ENCODE measurements around the gene ASAP3.

The ASAP3 gene

DNA sequence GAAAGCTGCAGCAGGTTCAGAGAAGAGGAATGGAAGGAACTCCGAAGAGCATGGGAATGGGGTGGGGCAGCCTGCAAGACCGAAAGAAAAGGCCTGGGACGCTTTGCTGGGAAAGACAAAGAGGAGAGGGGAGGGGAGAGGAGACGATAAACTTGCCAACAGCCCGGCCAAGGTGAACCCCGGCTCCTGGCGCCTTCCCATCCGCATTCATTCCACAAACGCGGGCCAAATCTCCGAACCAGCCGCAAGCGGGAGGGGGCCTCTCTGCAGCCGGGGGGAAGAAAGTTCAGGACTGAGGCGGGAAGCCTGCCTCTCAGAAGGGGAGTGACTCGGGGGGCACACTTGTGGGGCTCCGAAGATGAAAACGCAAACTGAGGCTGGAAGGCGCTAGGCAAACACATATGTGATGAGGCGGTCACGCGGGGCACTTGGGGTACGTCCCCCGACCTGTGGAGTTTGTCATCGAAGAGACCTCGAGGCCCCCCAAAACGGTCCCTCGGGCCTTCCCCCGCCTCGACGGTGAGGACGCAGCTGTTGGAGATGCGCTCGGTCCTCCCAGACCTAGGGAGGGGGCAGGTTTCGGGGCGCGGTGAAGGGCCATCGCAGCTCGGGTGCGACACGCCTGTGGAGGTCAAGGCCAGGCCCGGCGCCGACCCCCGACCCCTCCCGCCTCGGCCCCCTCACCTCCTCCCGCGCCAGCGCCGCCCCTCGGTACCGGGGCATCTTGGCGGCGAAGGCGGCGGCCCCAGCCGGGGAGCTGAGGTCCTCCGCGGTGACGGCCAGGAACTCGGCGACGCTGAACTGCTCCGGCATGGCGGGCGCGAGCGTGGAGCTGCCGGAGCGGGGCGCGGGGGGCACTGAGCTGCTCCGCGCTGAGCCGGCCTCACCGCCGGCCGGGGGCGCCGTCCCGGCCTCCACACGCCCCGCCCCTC is at the start of gene ASAP3:
Gene ASAP3, minus strand, starts transcription at position 859 of the 932 bp plus-strand sequence. Its CDS starts 46 bp downstream, at position 813.
- DNase-seq (ENCODE audit: low read depth in 2 of 3, low spot score in 2 of 3), result no peak

DNA sequence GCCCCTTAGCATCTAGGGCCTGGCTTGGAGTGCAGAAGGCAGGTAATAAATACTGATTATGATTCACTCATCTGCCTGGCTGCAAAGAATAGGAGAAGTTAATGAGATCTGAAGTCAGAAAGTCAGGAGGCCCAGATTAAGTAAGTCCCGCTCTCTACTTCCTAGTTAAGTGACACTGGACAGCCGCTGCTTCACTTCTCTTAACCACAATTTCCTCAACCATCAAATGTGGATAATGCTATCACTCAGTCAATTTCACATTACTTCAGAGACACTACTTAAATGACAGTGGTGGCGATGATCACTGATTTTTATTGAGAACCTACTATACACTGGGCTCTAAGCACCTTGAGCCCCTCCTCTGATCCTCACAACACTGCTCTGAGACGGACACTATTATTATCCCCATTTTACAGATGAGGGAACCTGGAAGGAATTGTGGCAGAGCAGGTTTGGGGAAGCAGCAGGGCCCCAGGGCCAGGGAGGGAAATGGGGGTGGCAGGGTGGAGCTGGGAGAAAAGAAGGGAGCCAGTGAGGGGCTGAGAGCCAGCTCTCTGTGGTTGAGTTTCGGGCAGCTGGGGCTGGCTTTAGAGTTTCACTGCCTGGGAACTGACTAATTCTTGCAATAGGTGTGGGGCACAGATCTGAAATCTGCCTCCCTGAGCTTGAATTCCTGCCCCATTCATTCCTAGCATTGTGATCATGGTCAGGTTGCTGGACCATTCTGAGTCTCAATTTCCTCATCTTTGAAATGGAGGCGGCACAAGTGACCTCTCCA is 49.5 kb upstream of the ASAP3 start:
- no peak for DNase-seq (ENCODE audit: low read depth in 2 of 3, low spot score in 2 of 3)

DNA sequence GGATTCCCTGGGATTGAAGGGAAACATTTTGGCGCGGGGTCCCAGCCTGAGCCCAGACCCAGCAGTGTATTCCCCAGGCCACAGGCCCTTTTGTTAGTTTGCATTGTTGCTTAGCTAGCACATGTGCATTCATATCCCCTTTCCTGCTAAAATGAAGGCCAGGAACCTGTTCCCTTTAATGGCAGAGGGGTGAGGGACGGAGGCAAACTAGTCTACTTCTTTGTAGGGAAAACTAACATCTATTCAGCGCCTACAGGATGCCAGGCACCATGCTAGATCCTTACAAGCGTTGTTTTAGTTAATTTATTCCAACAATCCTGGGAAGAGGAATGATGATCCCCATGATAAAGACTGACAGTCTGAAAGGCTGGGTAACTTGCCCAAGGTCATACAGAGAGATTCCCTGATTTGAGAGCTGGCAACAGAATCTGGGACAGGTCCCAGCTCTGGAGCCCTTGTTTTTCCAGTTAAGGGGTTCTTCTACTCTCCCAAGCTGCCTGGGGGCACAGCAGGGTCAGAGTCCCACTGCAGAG is 47.6 kb upstream of the ASAP3 start:
- no peak for DNase-seq (ENCODE audit: low read depth in 2 of 3, low spot score in 2 of 3)

DNA sequence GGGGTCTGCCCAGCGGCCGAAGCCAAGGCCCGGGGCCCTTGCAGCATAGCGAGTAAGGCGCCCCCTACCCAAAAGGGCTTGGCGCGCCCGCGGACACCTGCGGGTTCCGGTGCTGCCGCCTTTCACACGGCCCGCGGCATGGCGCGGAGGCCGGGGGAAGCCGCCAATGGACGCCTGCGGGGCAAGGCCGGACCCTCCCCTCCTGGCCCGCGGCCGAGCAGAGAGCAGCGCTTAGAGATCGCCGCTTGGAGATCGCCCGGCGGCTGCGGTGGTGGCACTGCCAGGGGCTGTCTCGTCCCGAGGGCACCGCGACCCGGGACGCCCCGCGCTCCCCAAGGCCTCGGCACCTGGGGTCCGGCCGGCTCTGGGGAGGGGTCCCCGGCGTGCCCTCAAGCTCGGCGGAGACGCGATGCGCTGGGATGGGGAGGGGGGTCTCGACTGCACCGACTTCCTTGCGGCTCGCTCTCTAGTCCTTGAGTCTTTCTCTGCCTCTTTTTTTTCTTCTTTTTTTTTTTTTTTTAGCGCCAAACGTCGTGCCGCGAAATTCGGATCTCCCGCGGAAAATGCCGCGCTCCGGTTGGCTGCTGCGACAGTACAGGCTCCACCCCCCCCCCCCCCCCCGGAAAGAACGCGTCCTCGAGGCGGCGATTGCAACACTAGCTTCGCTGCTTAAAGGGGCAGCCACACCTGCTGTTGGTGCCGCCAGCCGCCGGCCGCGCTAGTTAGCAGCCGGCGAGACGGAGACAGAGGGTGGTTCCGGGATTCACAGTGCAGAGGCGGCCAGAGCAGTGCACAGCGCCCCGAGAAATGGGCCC is 47.0 kb upstream of the ASAP3 start, which contains the start of gene E2F2:
Gene E2F2, minus strand, starts transcription at position 487 of the 815 bp plus-strand sequence. Its CDS starts 440 bp downstream, at position 47.
- DNase-seq (ENCODE audit: low read depth in 2 of 3, low spot score in 2 of 3), result peak in 2 of 3 experiments; percentile 61 to 63

DNA sequence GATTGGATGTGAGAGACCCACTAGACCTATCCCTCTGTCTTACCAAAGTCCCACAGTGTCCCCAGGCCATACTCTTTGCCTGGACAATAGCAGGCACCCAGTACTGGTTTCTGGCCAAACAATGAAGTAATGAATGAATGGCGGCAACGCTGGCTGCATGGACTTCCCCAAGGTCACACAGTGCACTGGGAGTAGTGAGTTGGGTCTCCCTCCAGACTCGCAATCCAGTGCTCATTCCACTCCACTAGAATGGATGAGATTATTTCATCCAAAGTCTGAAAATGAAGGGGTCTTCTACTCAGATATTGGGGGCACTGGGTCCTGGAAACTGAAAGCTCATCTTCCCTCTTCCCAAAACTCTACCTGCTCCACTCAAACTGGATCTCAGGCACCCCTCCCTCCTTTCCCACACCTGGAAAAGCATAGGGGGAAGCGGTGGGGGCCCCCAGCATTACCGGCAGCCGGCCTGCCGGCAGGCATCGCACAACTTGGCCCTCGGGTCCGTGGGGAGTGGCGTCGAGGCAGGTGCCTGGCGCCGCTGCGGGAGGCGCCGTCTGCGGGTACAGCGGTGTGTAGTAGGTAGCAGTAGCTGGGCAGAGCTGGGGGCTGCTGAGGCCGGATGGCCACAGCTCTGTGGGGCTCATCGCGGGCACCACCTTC is 46.2 kb upstream of the ASAP3 start:
- DNase-seq (ENCODE audit: low read depth in 2 of 3, low spot score in 2 of 3), result no peak

DNA sequence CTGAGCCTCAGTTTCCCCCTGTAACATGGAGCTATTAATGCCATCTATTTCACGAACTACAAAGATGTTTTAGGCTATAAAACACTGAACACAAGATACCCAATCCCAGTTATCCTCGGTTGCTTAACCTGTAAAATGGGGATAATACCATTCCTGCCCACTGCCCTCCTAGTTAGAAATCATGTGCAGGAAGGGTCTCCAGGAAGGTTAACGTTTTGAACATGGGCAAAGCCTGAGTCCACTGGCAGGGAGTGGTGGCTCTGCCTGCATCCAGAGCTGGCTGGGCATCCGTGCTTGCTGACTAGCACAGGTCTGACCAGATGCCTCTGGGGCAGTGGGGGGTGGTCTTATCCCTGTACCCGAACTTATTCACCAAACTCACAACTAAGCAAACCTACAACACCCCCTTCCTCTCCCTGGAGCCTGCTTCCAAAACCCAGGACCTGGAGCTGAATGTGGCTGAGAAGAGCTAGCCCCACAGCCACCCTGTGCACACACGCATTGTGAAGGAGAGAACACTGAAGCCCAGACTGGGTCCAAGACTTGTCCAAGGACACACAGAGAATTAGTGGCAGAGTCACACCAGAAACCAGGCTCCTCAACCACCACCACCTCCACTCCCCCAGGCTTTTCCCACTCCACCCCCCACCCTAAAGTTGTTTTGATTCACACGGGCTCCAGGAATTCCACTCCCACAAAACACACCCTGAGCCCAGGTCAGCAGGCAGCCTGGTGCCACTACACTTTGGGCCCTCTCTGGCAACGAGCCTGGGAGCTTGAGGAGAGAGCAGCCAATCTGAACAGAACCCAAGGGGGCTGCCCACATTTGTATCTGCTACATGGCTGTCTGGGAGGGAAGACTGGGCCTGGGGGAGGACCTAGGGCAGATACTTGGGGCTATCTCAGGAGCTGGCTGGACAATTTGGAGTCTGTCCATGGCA is 45.4 kb upstream of the ASAP3 start:
- DNase-seq (ENCODE audit: low read depth in 2 of 3, low spot score in 2 of 3), result no peak

DNA sequence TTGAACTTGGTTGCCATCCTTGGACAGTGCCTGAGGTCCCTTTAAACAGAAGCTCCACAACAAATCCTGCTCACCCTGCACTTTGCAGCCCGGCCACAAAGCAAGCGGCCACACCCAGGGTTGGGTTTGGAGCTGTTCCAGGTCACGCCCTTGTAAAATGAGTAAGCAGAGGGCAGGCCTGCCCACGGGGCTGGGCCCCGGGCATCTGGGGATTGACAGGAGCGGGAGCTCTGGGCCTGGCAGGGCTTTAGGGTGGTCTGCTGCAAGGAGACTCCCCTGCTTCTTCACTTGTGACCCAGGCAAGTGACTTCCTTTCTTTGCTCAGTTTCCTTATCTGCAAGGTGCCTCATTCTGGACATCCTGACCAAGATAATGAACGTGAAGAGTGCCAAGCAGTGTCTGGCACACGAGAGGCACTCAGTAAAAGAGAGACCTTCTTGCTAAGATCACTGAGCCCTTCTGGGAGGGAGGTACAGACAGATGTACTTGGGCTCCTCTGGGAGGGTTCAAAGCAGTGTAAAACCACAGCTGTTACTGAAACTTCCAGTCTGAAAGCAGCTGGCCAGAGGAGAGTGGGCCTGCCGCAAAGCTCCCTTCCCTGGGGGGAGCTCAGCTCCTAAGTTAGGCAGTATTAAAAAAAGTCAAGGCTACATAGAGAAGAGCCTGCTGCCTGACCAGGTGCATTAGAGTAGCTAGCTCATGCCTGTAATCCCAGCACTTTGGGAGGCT is 44.4 kb upstream of the ASAP3 start:
- peak; percentile 50 to 59 (median 53) for DNase-seq (ENCODE audit: low read depth in 2 of 3, low spot score in 2 of 3)

DNA sequence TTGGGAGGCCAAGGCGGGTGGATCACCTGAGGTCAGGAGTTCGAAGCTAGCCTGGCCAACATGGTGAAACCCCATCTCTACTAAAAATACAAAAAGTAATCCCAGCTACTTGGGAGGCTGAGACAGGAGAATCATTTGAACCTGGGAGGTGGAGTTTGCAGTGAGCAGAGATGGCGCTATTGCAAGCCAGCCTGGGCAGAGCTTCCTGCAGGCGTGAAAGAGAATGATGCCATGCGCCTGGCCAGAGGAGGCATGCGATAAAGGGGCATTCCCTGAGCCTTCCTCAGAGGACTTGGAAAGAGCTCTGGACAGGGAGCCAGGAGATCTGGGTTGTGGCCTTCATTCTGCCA is 43.9 kb upstream of the ASAP3 start:
- DNase-seq (ENCODE audit: low read depth in 2 of 3, low spot score in 2 of 3), result no peak

DNA sequence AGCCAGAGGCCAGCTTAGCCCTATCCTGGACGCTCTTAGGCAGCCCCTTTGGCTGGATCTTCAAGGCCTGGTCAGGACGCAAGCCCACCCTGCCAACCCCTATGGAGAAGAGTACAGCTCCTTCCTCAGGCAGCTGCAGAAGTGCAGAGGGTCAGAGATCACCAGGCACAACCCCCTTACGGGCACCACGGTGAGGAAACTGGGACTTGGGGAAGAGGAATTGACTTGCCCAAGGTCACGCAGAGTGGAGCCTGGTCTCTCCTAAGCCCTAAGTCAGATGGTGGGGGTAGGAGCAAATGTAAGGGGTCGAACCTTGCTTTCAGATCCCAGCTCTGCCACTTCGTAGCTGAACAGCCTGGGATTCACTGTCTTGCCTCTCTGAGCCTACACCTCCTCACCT is 43.4 kb upstream of the ASAP3 start:
- no peak for DNase-seq (ENCODE audit: low read depth in 2 of 3, low spot score in 2 of 3)

DNA sequence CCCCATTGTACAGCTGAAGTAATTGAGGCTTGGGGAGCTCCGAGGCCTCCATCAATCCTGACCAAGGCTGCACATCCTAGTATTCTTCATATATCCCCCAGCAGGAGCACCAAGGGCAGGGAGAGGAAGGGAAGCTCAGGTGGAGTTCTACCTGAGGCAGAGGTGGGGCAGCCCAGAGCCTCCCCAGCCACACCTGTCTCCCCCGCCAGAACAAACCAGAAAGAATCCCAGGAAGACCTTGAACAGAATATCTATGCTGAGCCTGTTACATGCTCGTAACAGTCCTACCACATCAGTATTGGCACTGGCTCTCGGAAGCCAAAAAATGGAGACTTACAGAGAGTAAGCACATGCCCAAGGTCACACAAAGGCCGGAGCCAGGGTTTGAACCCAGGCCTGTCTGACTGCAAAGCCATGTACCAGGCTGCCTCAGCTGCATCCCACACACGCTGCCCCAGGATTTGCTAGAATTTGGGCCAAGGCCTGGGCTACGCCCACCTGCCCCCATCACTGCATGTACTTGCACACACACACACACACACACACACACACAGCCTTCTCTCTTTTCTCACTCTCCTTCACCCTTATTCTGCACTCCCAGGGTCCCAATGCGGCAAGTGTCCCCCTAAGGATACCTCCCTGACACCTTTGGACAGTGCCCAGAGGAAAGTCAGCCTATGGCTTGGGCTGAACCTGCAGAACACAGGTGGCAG is 42.5 kb upstream of the ASAP3 start:
- no peak for DNase-seq (ENCODE audit: low read depth in 2 of 3, low spot score in 2 of 3)

DNA sequence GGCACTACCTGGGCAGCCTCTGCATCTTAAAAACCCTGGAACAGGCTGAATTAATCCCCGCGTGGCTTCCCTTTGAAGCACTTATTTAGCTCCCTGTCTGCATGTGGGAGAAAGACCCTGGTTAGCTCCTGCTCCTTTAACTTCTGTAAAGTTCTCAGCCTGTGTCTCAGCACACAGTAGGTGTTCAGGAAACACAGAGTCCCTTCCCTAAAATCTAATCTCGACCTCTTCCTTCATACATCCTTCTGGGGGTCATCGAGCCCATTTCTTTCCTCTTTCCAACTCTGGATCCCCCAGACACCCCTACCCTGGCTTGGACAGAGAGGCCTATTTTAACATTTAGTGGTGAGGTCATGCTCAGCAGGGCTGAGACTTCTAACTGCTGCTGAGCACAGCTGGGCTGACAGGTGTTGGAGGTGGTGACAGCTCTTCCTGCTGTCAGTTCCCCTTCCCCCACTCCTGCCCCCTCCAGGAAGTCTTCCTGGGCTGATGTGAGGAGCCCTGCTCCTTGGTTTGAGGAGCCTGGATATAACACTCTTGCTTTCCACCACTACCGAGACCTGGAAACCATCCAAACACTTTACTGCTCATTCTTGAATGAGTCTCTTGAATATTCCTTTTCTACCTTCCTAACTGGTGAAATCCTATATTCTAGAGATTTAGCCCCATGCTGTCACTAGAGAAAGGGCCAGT is 41.7 kb upstream of the ASAP3 start:
- no peak for DNase-seq (ENCODE audit: low read depth in 2 of 3, low spot score in 2 of 3)

DNA sequence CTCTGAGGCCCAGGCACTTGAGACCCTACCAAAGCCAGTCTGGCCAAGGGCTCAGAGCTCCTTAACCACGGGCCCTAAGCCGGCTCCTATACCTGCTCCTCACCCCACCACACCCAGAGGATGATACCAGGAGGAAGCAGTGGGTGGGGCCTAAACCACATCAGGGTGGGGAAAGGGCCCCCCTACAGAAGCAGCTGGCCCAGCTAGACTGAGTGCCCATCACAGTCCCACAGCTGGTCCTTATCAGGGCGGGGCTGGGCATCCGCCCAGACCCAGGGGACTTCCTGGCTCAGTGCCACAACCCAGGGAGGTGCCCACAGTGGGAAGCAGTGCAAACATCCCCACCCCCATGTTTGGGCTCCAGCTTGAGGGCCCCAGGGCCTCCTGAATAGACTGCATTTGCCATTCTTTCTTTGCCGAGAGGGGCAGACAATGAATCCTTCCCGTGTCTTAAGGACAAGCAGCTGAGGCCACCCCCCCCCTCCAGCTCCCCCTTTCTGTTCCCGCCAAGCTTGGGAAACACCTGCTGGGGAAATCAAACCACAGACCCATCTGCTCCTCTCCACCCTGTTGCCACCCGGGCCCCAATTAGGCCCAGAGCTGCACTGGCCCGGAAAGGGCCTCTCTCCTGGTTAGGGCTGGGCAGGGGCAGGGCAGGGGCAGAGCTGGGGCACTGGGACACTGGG is 40.9 kb upstream of the ASAP3 start:
- DNase-seq (ENCODE audit: low read depth in 2 of 3, low spot score in 2 of 3), result no peak

DNA sequence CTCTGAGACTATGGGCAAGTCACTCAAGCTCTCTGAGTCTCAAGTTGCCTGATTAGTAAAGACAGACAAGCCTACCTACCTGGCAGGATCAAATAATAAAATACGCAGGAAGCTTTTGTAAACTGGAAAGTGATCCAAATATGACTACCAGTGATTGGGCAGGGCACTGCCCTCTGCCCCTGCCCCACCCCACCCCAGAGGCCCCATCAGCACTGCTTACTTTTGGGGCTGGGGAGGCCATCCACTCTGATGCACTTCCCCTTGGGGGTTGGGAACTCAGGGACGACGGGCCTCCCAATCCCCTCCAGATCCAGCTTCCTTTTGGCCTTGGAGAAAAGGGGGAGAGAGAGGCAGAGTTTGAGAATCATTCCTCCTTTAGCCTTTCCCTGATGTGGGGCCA is 40.2 kb upstream of the ASAP3 start:
- no peak for DNase-seq (ENCODE audit: low read depth in 2 of 3, low spot score in 2 of 3)

DNA sequence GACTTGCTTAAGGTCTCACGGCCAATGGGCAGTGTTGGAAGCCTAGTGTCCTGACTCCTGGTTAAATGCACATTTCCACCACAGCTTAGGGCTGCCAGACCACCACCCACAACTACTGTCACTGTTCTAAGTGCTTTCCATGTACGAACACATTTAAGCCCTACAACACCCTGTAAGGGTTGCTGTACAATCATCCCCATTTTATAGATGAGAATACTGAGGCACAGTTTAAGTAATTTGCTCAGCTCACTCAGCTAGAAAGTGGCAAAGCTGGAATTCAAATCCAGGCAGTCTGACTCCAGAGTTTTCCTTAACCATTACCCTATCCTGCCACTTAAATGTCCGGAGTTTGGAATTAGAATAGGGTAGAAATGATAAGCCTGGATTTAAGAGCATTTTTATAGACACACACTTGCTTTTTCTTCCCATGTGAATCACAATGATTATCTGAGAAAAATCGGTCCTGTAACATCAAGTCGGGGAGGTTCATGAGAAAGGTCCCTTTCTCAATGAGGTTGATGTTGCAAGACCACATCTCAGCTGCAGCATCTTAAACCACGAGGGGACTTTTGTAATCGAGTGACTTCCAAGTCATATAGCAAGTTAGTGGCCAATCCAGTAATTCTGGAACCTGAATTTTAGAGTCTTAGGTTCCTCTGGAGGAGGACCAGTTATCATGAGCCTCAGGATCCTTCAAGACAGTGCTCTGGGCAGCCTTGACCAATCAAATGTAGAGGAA is 38.4 kb upstream of the ASAP3 start:
- DNase-seq (ENCODE audit: low read depth in 2 of 3, low spot score in 2 of 3), result no peak

DNA sequence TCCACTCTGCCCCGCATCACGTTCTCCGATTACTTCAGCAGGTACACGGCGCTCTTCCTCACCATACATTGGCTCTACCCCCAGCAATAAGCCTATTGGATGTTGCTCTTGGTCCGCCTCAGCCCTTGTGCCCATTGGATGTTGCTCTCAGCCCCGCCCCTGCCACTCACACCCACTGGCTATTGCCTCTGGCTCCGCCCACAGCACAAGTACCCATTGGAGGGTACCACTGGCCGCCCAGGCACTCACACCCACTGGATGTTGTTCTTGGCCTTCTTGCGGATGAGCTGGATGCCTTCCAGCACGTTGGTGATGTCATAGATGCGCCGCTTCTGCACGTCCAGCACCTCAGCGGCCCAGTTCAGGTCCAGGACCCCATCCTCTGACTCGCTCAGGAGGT is 37.6 kb upstream of the ASAP3 start:
- no peak for DNase-seq (ENCODE audit: low read depth in 2 of 3, low spot score in 2 of 3)

DNA sequence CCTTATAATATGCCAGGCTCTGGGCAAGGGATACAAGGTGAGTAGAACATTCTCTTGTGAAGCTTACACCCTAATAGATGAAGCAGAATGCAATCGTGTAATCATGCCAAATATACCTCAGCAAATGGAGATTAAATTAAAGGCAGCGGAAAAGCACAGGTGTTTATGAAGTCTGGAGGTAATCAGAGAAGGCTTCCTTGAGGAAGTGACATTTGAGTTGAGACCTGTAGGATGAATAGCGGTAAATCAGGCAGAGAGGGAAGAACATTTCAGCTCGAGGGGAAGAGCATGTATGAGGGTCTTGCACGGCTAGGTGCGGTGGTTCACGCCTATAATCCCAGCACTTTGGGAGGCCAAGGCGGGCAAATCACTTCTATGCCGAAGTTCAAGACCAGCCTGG is 33.6 kb upstream of the ASAP3 start:
- DNase-seq (ENCODE audit: low read depth in 2 of 3, low spot score in 2 of 3), result no peak

Data from activated CD8-positive, alpha-beta memory T cell treated with anti-CD3 and anti-CD28 coated beads for 48 hours (primary cell).